Activated CD4-positive, alpha-beta T cell treated with anti-CD3 and anti-CD28 coated beads, Interleukin-10, Interleukin-2, amounts not matched to agents 100 ng/mL and 50 ng/mL, durations not matched to agents 16 hours and 8 hours (primary cell): ENCODE results near the gene PTGIS.

Experiments
- DNase-seq: peaks from one replicate; pipeline ENCODE4 v3.0.0-alpha.2; 2020

Gene PTGIS

DNA sequence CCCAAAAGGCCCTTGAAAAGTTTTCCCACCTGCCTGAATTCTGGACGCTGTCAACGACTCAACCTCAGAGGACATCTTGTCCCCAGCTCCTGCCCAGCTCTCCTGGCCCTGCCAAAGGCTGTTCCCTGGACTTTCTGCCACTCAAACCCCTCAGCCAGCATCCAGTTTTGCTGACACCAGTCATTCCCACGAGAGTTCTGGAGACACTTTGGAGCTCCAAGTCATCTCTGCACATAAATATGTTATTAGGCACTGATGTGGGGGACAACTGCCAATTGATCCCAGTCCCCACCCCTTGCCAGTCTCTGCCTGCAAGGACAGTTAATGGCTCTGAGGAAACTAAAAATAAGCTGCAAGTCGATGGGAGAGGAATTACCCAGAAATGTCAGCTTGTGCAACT is 46.6 kb downstream of the PTGIS start:
- DNase-seq, result no peak

DNA sequence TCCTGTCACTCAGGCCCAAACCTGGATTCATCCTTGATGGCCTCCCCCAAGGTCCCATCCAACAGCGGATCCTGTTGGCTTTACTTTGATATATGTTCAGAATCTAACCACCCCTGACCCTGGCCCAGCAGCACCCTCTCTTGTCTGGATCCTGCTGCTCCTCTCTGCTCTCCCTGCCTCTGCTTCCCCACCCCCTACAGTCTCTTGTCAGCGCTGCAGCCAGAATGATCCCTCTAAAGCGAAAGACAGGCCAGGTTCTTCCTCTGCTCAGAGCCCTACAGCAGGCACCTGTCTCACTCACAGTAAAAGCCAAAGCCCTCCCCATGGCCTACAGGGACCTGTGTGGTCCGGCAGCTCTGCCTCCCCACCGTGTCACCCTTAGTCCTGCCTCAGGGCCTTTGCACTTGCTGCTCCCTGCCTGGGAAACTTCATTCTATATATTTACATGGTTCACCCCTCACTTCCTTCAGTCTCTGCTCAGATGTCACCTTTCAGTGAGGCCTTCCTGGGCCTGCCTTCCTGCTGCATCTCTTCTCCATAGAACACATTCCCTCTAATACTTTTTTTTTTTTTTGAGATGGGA is 48.1 kb downstream of the PTGIS start:
- DNase-seq, result no peak

GRCh38 chr20:49519212-49519712 is 48.7 kb downstream of the PTGIS start:
- no peak for DNase-seq

GRCh38 chr20:49518576-49518975 is 49.4 kb downstream of the PTGIS start:
- no peak for DNase-seq

GRCh38 chr20:49517805-49518100 is 50.2 kb downstream of the PTGIS start:
- DNase-seq, result no peak

DNA sequence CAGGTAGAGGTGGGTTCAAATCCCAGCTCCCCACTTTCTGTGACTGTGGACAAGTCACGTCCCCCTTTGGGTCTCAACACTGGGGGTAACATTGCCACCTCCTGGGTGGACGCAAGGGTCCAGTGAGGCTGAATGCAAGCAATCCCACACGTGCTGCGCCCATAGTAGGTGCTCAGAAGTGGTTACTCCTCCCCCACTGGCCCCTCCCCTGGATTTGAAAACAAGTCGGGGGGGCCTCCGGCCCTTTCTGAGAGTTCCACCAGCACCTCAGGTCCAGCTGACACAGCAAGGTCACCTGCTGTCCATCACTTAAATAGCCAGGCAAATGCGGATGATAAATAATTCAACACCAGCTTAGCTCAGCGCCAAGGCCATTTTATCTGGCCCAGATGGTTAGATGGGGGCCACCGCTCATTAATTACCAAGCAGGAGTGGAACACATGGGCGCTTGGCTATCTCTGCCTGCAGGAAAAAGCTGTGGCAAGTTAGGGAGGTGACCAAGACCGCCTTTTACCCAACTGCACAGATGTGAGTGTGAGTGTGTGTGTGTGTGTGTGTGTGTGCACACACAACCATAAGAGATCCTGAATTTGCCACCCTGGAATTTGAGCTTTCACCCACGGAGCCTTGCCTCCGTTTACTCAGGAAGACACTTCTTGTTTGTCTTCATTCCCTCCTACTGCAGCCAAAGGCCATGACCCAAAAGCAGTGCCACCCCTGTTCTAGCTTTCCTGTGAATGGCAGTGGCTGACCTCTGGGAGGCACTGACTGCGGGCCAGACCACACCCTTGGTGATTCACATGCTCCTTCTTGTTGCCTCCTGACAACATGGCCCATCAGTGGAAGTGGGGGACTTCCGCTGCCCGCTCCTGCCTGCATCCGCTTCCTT is 50.8 kb downstream of the PTGIS start:
- no peak for DNase-seq

- DNase-seq, result no peak
These were observed 52.4 kb downstream of the PTGIS start for GRCh38 chr20:49515586-49515985.

DNA sequence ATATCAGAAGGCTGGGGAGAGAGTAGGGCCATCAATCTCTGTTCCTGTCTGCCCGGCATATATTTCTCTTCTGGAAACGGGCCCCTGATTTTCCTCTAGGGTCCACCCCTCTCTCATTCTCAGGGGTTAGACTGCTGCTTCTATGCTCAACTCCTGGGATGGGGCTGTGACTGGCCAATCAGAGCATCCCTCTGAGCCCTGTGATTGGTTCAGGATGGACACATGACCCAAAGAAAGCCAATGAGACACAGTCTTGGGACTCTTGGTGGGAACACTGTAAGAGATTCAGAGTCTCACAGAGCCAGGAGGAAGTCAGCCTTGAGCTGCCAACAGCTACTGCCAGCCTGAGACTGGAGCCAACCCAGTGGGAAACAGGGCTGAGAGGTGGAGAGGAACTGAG is 54.4 kb downstream of the PTGIS start:
- DNase-seq, result no peak

DNA sequence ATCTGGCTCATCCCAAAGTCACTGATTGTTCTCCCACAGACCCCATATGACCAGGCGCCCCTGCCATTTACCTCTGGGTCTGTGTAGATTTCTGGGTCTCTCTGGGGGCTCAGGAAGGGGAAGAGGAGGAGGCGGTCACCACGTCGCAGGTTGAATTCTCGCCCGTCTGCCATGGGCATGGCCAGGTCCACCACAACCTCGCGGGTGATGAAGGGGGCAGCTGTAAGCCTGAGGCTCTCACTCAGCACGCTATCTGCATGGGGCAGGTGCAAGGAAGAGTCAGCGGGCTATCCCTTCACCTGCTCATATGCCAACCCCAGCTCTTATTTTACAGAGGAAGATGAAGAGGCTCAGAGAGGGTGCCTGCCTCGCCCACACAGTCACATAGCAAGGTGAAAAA is 54.9 kb downstream of the PTGIS start:
- DNase-seq, result no peak

DNA sequence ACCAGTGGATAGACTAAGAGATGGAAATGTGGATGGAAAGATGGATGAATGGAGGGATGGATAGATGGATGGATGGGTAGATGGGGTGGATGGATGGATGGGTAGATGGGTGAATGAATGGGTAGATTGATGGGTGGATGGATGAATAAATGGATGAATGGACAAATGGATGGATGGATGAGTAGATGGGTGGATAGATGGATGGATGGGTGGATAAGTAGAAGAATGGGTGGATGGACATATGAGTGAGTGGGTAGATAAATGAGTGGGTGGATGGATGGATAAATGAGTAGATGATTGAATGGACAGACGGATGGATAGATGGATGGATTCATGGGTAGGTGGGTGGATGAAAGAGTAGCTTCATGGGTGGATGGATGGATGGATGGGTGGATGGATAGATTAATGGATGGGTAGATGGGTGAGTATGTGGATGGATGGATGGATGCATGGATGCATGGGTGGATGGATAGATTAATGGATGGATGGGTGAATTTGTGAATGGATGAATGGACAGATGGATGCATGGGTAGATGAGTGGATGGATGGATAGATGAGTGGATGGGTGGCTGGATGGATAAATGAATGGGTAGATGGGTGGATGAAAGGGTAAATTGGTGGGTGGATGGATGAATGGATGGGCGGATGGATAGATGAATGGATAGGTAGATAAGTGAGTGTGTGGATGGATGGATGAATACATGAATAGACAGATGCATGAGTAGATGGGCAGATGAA is 56.0 kb downstream of the PTGIS start:
- no peak for DNase-seq

DNA sequence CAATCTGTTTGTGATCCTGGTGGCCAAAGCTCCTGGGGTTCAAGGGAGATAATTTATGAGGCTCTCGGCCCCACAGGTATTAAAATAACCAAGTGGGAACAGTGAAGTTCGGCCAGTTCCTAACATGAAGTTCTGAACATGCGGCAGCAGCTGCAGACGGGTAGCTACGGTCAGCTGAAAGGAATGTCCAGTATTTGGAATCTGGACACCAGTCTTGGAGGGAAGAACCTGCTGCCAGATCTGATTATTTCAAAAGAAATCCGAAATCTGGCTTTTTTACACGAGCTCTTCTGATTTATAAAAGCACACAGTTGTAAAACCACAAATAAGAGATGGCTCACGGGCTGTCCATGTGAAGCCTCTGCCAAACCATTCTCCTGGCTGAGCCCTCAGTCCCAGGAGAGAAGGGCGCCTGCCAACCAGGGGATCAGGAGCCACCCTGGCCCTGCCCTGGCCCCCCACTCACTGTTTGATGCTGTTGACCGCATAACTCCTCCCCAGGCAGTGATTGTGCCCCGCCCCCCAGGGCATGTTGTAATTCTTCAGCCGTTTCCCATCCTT is 57.3 kb downstream of the PTGIS start:
- no peak for DNase-seq

GRCh38 chr20:49508435-49509199 is 59.3 kb downstream of the PTGIS start:
- peak; percentile 46 for DNase-seq

DNA sequence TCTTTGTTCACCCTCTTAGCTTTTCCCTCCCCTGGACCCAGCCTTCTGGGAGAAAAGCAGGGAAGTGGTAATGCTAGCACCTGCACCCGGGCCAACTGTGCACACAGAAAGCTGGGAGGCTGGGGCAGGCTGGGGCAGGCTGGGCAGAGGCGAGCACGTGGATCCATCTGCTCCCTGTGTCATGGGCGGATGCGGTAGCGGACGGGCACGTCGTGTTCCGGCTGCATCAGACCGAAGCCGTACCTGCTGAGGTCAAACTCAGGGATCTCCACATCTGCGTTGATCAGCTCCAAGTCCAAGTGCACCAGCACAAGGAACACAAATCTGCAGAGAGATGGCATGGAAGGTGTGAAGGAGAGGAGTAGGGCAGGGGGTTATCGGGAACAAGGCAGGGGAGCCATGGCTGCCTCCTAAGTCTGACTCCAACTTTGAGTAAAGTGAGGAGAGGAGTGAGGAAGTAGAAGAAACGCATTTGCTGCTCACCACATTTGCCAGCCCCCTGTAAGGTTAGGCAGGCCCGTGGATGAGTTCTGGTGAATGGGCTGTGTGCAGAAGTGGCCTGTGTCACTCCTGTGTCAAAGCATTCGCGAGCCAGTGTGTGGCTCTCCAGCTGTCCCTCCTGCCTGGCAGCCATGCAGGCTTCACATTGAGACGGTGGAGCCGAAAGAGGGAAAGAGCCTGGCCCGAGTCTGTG is 60.0 kb downstream of the PTGIS start:
- no peak for DNase-seq

DNA sequence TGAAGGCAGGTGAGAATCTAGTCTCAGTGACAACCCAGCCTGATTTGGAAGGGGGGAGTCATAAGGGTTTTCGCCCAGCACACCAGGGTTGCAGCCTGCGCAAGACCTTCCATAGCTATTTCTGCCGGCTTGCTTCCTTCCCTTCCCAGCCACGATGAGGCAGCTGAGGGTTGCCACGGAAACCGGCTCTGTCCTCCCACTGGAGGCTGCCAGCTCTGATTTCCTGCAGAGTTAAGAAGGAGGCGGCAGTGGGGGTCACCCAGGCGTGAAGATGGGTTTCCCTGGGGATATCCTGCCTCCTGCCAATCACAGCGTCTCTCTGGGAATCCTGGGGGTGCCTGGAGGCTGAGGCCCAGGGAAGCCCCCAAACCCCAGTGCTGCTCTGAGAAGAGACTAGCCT is 62.4 kb downstream of the PTGIS start:
- DNase-seq, result no peak

- DNase-seq, result no peak
These were observed 64.8 kb downstream of the PTGIS start for GRCh38 chr20:49503176-49503575.

DNA sequence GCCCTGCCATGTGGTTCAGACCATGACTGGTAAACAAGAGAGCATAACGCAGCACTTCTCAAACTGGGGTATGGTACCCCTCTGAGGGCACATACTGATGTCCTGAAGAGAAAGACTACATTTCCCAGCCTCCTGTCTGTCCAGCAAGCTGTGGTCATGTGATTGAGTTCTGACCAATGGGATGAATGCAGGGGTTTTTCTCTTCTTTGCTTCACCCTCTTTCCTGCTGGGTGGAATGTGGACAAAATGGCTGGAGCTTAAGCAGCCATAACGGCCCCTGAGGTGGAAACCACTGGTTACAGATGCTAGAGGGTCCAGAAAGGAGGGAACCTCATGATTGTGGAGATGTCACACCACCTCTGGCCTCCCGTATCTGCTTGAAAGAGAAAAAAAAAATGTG is 66.0 kb downstream of the PTGIS start:
- peak; percentile 29 for DNase-seq

DNA sequence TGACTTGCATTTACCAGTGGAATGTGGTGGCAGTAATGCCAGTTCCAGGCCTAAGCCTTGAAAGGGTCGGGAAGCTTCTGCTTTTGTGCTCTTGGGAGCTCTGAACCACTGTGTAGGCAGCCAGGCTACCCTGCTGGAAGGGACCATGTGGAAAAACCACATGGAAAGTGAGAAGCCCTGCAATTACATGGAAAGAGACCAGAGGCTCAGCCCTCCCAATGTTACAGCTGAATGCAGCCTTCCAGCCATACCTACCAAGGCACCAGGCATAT is 70.6 kb downstream of the PTGIS start:
- DNase-seq, result no peak

DNA sequence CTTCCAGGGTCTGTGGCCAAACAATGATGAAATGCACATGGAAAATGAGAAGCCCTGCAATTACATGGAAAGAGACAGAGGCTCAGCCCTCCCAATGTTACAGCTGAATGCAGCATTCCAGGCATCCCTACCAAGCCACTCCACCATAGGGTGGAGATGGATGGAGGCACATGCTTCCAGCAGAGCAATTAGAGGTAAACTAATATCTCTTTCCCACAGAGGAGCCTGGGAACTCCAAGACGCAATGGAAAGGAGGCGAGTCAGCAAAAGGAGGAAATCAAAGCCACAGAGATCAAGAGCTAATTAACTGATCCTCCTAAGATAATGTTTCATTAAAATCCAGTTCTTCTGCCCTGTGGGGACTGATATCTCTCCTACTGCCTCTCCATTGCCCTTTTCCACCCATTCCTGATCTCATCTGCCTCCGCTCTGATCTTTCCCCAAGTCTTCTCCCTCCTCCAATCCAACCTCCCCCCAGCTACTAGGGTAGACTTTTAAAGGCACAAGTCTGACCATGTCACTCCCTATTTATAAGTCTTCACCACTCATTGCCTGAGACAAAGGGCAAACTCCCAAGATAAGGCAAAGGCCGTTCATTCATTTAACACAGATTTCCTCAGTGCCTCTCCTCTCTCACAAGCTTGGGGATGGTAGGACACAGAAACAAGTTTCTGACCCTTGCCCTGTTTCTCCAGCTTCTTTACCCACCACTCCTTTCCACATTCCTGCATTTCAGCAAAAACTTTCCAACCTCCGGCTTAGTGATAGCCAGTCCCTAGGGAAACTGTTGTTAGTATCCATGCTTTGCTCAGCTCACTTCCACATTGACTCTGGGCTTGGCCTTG is 71.2 kb downstream of the PTGIS start:
- no peak for DNase-seq

DNA sequence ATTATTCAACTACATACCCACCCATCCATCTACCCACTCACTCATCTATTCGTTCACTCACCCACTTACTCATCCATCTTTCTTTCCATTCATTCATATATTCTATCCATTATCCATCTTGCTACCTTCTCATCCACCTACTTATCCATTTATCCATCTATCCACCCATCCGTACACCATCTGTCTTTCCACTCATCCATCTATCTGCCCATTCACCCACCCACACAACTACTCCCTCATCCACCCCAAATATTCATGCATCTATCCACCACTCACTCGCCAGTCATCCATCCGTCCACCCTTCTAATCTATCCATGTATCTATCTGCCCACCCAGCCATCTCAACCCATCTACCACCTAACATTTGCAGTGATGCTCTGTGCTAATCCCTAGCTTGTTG is 71.9 kb downstream of the PTGIS start:
- DNase-seq, result no peak

GRCh38 chr20:49490689-49491088 is 77.2 kb downstream of the PTGIS start:
- no peak for DNase-seq

DNA sequence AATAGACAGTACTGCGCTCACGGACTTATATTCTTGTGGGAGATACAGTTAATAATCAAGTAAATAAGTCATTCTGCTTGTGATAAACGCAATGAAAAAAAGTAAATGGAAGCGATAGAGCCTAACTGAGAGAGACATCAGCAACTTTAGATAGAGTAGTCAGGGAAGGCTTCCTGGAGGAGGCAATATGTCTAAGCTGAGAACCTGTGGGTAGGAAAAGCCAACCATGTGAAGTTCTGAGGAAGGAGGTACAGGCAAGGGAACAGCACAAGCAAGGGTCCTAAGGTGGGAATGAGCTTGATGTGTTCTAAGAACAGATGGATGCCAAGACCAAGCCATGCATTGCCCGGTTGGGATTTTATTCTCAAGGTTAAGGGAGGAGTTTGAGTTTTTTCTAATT is 78.2 kb downstream of the PTGIS start:
- no peak for DNase-seq

GRCh38 chr20:49486064-49486463 is 81.9 kb downstream of the PTGIS start:
- no peak for DNase-seq
